ENCODE results near the gene MED15. TPM values are rescaled to one million over a fixed set of nuclear protein-coding genes. Genes with fewer than 3 reads are reported as not detected.

Gene MED15
- total and polyA plus RNA-seq, 2 of the 8 experiments (the other 6 are each of a cell fraction or from before 2014, with no cell fraction given): 28.3 to 57.1 TPM

- no peak for TF ChIP-seq RFX5 (IDR thresholded peaks at IDR 0.05; ENCODE audit: borderline replicate concordance, low read depth, low read length)
- TF ChIP-seq SP1 (IDR thresholded peaks at IDR 0.05; ENCODE audit: low read depth, low read length): no peak
- TF ChIP-seq E2F6 (IDR thresholded peaks at IDR 0.05): no peak
- TF ChIP-seq CBX8 (IDR thresholded peaks at IDR 0.05; ENCODE audit: borderline replicate concordance, low read depth, low read length): no peak
These were observed 29.3 kb downstream of the MED15 start (continued) for GRCh38 chr22:20536590-20537324.

Data from H1 (cell line).